NCI-H2081 (cell line): Measurements from ENCODE around the gene HNRNPC.
"Not testable (repeated sequence)": the region's sequence is repeated elsewhere in the genome, so short reads cannot be mapped to it uniquely, and the experiment has no call there.

ENCODE experiments used
- DNase-seq, 2 experiments: peaks; one replicate each; lab custom pipeline; 2025; lab: John Stamatoyannopoulos, UW

Gene HNRNPC

DNA sequence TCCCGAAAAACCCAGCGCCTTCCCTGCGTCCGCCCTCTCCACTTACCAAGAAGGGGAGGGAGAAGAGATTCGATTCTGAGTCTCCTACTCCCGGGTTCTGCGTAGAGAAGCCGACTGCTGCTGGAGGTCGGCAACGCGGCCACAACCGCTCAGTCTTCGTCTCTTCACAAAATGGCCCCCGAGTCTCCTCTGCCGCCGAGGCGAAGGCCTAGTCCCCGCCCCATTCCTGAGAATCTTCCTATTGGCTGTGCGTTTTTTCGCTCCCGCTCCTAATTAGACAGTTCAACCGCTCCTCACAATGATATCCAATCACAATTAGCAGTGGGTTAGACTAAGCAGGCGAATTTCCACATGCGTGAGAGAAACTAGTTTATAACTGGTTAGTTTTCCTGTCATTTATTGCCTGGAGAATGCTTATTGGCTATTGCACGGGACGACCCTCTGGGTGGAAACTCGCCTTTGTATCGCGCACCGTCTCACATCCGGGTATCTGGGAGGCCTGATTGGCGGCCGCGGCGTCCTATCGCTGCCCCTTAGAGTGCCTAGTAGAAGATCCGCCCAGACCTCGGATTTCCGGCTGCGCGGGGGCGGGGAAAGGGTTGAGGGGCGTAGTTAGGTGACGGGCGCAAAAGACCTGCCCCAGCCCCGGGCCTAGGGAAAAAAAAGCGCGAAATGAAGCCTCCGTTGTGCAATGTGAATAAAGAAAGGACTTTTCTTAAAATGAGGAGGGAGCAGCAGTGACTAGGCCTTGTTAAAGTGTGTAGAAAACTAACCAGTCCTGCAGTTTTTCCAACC, at the start of gene HNRNPC:
Gene HNRNPC (minus strand): TSS at position 191 of the 795 bp plus-strand sequence. CDS start 35,249 bp downstream, outside the sequence.
- DNase-seq: peak; percentile 100

GRCh38 chr14:21317398-21317797, 48.2 kb upstream of the HNRNPC start:
- no peak for DNase-seq

GRCh38 chr14:21313512-21313911, 44.3 kb upstream of the HNRNPC start:
- no peak for DNase-seq

DNA sequence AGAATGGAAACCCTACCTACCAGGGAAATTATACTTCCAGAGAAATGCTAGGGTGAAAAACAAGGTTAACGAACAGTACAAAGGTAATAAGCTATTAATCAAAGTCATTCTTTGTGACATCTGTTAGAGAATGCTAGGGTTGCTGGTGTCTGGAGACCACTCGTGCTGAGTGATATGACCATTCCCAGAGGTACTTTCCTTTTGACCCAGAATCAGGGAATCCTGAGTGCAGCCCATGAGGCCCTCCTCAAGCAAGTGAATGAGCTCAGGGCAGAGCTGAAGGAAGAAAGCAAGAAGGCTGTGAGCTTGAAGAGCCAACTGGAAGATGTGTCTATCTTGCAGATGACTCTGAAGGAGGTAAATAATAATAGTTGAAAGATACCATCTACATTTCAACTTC, 42.4 kb upstream of the HNRNPC start:
- DNase-seq: no peak

DNA sequence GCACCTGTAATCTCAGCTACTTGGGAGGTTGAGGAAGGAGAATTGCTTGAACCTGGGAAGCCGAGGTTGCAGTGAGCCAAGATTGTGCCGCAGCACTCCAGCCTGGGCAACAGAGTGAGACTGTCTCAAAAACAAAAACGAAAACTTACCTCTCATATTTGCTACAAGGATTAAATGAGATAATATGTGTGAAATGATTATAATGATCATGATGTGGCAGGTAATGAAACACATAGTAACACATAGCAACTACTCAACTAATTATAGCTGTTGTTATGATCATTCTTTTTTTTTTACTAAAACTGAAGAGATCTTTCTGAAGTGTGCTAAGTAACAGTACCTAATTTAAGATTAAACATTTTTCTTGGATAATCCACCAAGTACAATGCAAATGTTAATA, 40.7 kb upstream of the HNRNPC start:
- no peak for DNase-seq

DNA sequence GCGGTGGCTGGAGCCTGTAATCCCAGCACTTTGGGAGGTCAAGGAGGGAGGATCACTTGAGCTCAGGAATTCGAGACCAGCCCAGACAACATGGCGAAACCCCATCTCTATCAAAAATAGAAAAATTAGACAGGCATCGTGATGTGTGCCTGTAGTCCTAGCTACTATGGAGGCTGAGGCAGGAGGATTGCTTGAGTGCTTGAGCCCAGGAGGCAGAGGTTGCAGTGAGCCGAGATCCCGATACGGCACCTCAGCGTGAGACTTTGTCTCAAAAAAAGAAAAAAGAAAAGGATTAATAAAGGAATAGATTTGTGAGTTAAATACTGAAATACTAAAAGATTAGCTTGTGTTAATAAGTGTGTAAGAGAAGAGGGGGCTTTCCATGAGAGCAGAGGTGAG, 40.0 kb upstream of the HNRNPC start:
- no peak for DNase-seq

DNA sequence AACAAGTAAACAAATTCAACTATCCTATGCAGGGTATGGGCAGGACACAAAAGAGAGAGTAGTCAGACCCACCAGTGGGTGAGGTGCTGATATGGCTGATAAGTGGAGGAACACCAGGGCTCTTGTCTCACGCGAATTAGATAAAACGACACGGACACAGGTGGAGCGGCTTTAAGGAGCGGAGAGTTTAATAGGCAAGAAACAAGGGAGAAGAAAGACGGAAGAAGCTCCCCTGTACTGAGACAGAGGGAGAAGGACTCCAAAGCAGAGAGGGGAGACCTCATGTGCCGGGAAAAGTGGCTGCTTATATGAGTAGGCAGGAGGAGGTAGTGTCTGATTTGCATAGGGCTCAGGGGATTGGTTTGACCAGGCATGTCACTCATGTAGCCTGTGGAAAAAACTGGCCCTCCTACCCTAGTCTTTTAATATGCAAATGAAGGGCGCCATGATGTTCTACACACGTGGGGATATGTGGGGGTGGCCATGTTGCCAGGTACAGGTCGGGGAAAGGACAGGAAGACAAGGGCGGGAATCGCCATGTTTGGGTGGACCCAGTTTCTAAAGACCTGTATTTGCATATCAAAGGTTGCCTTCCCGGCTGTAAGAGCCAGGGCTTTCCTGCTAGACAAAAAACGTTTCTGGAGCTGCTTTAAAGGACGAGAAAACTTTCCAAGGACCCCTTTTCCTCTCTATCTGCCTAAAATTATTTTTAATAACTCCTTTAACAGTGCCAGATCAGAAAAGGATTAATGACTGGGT, 39.4 kb upstream of the HNRNPC start:
- DNase-seq: peak; percentile 95 to 99

- DNase-seq: peak in 1 of 2 experiments; percentile 59
Observed at GRCh38 chr14:21308132-21308478, 38.9 kb upstream of the HNRNPC start.

DNA sequence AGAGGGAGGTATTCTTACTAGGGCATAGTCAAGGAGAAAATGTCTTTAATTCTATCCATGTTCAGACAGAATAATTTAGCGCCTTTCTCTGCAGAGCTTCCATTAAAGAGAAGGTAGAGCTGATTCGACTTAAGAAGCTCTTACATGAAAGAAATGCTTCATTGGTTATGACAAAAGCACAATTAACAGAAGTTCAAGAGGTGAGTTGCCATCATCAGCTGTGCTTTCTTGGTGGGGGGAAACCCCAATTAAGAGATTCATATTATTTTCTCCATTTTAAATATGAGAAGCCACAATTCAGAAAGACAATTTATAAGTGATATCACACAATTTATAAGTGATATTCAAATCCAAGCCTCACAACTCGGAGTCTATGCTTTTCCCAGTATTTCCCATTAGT, 38.4 kb upstream of the HNRNPC start:
- no peak for DNase-seq

DNA sequence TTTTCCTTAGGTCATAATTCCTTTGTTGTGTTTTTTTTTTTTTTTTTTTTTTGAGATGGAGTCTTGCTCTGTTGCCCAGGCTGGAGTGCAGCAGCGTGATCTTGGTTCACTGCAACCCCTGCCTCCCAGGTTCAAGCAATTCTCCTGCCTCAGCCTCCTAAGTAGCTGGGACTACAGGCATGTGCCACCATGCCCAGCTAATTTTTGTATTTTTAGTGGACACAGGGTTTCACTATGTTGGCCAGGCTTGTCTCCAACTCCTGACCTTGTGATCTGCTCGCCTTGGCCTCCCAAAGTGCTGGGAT, 33.5 kb upstream of the HNRNPC start:
- DNase-seq: not testable (repeated sequence)

DNA sequence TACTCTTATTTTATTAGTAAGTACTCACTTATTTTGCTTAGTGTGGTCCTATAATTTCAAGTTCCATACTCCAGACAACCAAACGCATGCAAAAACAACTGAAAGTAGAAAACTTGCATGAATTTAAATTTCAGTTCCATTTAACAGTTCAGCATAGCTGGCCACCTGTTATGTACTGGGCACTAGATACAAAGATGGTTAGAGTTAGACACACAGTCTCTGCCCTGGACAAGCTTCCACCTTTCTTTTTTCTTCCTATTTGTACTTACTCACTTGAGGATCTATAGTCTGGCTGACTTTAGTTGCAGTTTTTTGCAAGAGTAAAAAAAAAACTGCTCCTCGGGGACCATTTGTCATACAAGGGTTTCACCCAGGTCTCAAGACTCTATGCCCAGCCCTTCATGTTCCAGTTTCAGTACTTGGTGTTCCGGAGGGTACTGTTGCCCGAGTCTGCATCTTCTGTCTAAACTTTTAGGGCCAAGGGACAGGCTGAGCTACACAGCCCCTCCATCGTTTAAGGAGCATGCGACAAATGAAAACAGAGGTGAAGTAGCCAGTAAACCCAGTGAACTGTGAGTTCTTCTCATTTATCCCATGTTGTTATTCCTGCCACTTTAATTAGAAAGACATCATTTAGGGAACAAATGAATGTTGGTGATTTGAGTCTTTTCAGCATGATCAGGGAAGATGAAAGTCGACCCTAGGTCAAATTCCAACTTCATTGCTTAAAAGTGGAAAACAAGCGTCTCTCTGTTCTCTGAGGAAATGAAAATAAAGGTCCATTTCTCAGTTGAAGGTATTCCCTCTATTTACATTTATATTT, 33.0 kb upstream of the HNRNPC start:
- no peak for DNase-seq

DNA sequence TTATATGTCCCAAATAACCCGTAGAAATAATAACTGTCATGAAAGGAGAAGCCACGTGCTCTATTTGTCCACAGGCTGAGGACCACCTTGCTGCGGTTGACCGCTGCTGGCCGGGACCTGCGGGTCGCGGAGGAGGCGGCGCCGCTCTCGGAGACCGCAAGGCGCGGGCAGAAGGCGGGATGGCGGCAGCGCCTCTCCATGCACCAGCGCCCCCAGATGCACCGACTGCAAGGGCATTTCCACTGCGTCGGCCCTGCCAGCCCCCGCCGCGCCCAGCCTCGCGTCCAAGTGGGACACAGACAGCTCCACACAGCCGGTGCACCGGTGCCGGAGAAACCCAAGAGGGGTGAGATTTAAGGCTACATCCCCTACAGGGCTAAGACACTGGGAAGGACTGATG, 31.6 kb upstream of the HNRNPC start:
- peak; percentile 41 for DNase-seq

DNA sequence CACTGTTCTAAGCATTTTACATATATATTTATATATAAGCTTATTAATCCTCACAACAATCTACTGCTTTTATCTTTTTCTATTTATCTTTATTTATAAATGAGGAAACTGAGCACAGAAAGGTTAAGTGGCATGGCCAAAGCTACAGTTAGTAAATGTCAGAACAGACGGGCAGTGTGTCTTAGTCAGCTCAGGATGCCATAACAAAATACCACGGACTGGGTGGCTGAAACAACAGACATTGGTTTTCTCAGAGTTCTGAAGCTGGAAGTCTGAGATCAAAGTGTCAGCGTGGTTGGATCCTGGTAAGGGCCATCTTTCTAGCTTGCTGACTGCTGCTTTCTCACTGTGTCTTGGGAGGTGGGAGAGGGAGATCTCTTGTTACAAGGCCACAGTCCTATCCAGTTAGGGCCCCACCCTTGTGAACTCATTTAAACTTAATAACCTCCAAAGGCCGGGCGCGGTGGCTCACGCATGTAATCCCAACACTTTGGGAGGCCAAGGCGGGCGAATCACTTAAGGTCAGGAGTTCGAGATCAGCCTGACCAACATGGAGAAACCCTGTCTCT, 30.4 kb upstream of the HNRNPC start:
- no peak for DNase-seq

GRCh38 chr14:21298358-21298757, 29.1 kb upstream of the HNRNPC start:
- DNase-seq: no peak

DNA sequence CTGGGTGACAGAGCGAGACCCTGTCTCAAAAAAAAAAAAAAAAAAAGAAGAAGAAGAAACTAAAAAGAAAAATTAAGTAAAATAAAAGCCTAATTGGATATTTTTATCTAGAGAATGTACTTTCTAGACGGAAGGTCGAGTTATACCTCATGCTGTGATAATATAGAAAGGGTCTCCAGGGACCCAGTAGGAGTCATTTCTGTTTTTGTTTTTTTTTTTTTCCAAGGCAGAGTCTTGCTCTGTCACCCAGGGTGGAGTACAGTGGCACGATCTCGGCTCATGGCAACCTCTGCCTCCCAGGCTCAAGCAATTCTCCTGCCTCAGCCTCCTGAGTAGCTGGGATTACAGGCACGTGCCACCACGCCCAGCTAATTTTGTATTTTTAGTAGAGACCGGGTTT, 24.8 kb upstream of the HNRNPC start:
- DNase-seq: not testable (repeated sequence)

DNA sequence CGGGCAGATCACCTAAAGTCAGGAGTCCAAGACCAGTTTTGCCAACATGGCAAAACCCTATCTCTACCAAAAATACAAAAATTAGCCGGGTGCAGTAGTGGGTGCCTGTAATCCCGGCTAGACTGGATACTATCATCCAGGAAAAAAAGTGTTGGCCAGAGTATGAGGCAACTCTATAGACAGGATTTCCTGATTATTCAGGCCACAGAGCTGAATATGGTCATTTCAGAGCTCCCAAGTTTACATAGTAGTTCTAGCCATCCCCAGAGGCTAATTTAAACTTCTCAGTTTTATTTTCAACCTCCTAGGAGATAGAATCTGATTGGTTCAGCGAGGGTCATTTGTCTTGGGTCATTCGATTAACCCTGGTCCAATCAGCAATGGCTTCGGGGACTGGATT, 17.9 kb upstream of the HNRNPC start:
- DNase-seq: no peak

DNA sequence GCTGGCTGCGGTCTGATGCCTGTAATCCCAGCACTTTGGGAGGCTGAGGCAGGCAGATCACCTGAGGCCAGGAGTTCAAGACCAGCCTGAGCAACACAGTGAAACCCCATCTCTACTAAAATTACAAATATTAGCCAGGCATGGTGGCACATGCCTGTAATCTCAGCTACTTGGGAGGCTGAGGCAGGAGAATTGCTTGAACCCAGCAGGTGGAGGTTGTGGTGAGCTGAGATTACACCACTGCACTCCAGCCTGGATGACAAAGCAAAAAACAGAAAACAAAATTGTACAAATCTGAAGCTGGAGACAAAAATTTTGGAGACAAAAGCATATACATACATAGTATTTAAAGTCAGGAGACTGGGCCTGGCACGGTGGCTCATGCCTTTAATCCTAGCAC, 17.3 kb upstream of the HNRNPC start:
- DNase-seq: not testable (repeated sequence)

DNA sequence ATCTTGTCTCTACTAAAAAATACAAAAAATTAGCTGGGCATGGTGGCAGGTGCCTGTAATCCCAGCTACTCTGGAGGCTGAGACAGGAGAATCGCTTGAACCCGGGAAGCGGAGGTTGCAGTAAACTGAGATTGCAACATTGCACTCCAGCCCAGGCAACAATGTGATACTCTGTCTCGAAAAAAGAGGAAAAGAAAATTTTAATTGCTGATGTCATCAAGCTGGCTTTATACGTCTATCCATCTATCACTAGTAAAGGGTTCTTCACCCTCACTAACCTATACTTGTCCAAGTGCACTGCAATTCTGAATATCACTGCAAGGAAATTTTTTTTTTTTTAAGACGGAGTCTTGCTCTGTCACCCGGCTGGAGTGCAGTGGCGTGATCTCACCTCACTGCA, 12.7 kb upstream of the HNRNPC start:
- not testable (repeated sequence) for DNase-seq

DNA sequence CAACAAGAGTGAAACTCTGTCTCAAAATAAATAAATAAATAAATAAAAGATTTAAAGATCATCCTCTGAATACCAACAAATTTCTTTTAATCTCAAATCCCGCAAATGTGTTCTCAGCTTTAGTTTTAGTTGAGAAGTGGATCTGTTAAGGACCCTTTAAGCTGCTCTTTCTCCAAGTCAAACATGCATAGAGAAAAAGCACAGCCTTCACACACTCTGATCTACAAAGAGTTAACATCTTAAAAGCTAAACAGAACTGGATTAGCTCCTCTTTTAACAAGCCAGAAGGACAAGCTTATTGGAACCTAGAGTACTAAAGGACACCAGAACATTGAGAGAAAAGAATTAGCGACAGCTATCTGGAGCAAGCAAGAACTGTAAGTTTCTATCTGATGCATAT, 10.5 kb upstream of the HNRNPC start, which contains the start of gene RPGRIP1:
Gene RPGRIP1 (plus strand): TSS at position 301 of the 400 bp plus-strand sequence. CDS start 7,894 bp downstream, outside the sequence.
- DNase-seq: no peak

- DNase-seq: no peak
Observed at GRCh38 chr14:21278632-21279031, 9.4 kb upstream of the HNRNPC start.

DNA sequence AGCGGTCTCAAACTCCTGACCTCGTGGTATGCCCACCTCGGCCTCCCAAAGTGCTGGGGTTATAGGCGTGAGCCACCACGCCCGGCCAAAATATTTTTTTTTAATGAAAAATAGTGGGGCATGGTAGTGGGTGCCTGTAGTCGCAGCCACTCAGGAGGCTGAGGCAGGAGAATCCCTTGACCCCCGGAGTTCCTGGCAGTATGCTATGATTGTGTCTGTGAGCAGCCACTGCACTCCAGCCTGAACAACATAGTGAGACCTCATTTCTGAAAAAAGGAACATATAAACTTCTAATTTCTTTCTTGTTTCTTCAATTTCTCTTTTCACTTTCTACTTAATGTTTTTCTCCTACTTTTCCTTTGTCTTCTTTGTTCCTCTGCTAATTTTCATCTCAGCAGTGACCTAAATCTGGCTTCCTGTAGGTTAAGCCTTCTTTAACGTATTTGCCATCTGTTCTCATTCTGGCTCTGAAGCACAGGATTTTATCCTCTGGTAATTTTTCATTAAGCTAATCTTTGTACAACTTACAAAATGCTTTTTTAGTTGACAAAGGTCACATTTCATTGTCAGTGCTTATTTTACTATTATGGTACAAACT, 6.1 kb upstream of the HNRNPC start:
- no peak for DNase-seq

GRCh38 chr14:21272661-21273060, 3.4 kb upstream of the HNRNPC start:
- not testable (repeated sequence) for DNase-seq
